Measurements from ENCODE around the gene VSIG10. TPM values are rescaled to one million over a fixed set of nuclear protein-coding genes. Genes with fewer than 3 reads are reported as not detected.
A peak's percentile ranks its signal among the peaks of the same experiment; 100 is the strongest.
"Not testable (repeated sequence)": the region's sequence is repeated elsewhere in the genome, so short reads cannot be mapped to it uniquely, and the experiment has no call there.

Gene VSIG10
- total RNA-seq, 1 donor: 24.5 TPM

GRCh38 chr12:118025168-118025567, 78.6 kb downstream of the VSIG10 start:
- H3K4me3 ChIP-seq (ENCODE audit: low read depth, low read length): no peak overlapping the region
- no peak for DNase-seq (ENCODE audit: low read depth)
- no peak for TF ChIP-seq CTCF (IDR thresholded peaks at IDR 0.05; ENCODE audit: insufficient read depth, low read length)

GRCh38 chr12:118023301-118023860, 80.4 kb downstream of the VSIG10 start:
- no peak for DNase-seq (ENCODE audit: low read depth)
- H3K4me3 ChIP-seq (ENCODE audit: low read depth, low read length): no peak overlapping the region
- no peak for TF ChIP-seq CTCF (IDR thresholded peaks at IDR 0.05; ENCODE audit: insufficient read depth, low read length)

GRCh38 chr12:118022728-118023109, 81.1 kb downstream of the VSIG10 start:
- no peak for TF ChIP-seq CTCF (IDR thresholded peaks at IDR 0.05; ENCODE audit: insufficient read depth, low read length)
- H3K4me3 ChIP-seq (ENCODE audit: low read depth, low read length): no peak overlapping the region
- DNase-seq (ENCODE audit: low read depth): no peak

- DNase-seq (ENCODE audit: low read depth); H3K4me3 ChIP-seq (ENCODE audit: low read depth, low read length): not testable (repeated sequence)
Observed at GRCh38 chr12:118022097-118022727, 81.6 kb downstream of the VSIG10 start.

- no peak for TF ChIP-seq CTCF (IDR thresholded peaks at IDR 0.05; ENCODE audit: insufficient read depth, low read length)
- DNase-seq (ENCODE audit: low read depth): no peak
- H3K4me3 ChIP-seq (ENCODE audit: low read depth, low read length): no peak overlapping the region
Observed at GRCh38 chr12:118020036-118020435, 83.8 kb downstream of the VSIG10 start.

GRCh38 chr12:118017926-118018325, 85.9 kb downstream of the VSIG10 start:
- DNase-seq (ENCODE audit: low read depth): no peak
- H3K4me3 ChIP-seq (ENCODE audit: low read depth, low read length): no peak overlapping the region
- TF ChIP-seq CTCF (IDR thresholded peaks at IDR 0.05; ENCODE audit: insufficient read depth, low read length): no peak

- no peak for TF ChIP-seq CTCF (IDR thresholded peaks at IDR 0.05; ENCODE audit: insufficient read depth, low read length)
- DNase-seq (ENCODE audit: low read depth): peak; percentile 94
Observed at GRCh38 chr12:118016424-118017264, 87.2 kb downstream of the VSIG10 start, which contains the start of gene RFC5. TSS of gene RFC5 (plus strand) at chr12:118016703. CDS start at chr12:118016828, 125 bp downstream.

More at GRCh38 chr12:118016424-118017264, 87.2 kb downstream of the VSIG10 start, which contains the start of gene RFC5:
- H3K4me3 ChIP-seq (ENCODE audit: low read depth, low read length): peak within 1 kb of the TSS; percentile 96

Measured in fibroblast of the aortic adventitia (primary cell).